ENCODE results near the gene LGI4. TPM values are rescaled to one million over a fixed set of nuclear protein-coding genes. Genes with fewer than 3 reads are reported as not detected.

LGI4 gene
- total RNA-seq, 1 donor from 2014 or later, result 0.10 TPM

- no peaks in the 10 kb centered on the region for H3K4me1 Mint-ChIP-seq (ENCODE audit: unreplicated experiment)
- H3K4me3 Mint-ChIP-seq (ENCODE audit: unreplicated experiment), result no peak overlapping the region
- TF ChIP-seq CTCF (IDR thresholded peaks at IDR 0.05; ENCODE audit: unreplicated experiment), result no peak
- peaks cover 10% of the 10 kb centered on the region for H3K27me3 Mint-ChIP-seq (ENCODE audit: unreplicated experiment)
- H3K27ac Mint-ChIP-seq (ENCODE audit: unreplicated experiment), result no peak overlapping the region
- no peaks in the 10 kb centered on the region for H3K9me3 Mint-ChIP-seq (ENCODE audit: unreplicated experiment)
- DNase-seq (ENCODE audit: low spot score), result no peak
- no peaks in the 10 kb centered on the region for H3K36me3 Mint-ChIP-seq (ENCODE audit: low read depth, unreplicated experiment)
These were observed 39.0 kb downstream of the LGI4 start for GRCh38 chr19:35095667-35096368.

GRCh38 chr19:35094656-35095055 is 40.2 kb downstream of the LGI4 start:
- H3K4me1 Mint-ChIP-seq (ENCODE audit: unreplicated experiment), result no peaks in the 10 kb centered on the region
- DNase-seq (ENCODE audit: low spot score), result no peak
- no peak overlapping the region for H3K4me3 Mint-ChIP-seq (ENCODE audit: unreplicated experiment)
- no peaks in the 10 kb centered on the region for H3K9me3 Mint-ChIP-seq (ENCODE audit: unreplicated experiment)
- peaks cover 9% of the 10 kb centered on the region for H3K27me3 Mint-ChIP-seq (ENCODE audit: unreplicated experiment)
- no peak overlapping the region for H3K27ac Mint-ChIP-seq (ENCODE audit: unreplicated experiment)
- H3K36me3 Mint-ChIP-seq (ENCODE audit: low read depth, unreplicated experiment), result no peaks in the 10 kb centered on the region
- no peak for TF ChIP-seq CTCF (IDR thresholded peaks at IDR 0.05; ENCODE audit: unreplicated experiment)

- no peak for TF ChIP-seq CTCF (IDR thresholded peaks at IDR 0.05; ENCODE audit: unreplicated experiment)
- no peak for DNase-seq (ENCODE audit: low spot score)
- Mint-ChIP-seq H3K4me3 (ENCODE audit: unreplicated experiment) (no peak overlapping the region), H3K36me3 (ENCODE audit: low read depth, unreplicated experiment) (no peaks in the 10 kb centered on the region), H3K4me1 (ENCODE audit: unreplicated experiment) (no peaks in the 10 kb centered on the region), H3K27me3 (ENCODE audit: unreplicated experiment) (peaks cover 9% of the 10 kb centered on the region), H3K27ac (ENCODE audit: unreplicated experiment) (no peak overlapping the region), H3K9me3 (ENCODE audit: unreplicated experiment) (no peaks in the 10 kb centered on the region)
These were observed 40.8 kb downstream of the LGI4 start for GRCh38 chr19:35093941-35094647.

- DNase-seq (ENCODE audit: low spot score), result no peak
- H3K9me3 Mint-ChIP-seq (ENCODE audit: unreplicated experiment), result no peaks in the 10 kb centered on the region
- H3K36me3 Mint-ChIP-seq (ENCODE audit: low read depth, unreplicated experiment), result no peaks in the 10 kb centered on the region
- no peak for TF ChIP-seq CTCF (IDR thresholded peaks at IDR 0.05; ENCODE audit: unreplicated experiment)
- peaks cover 9% of the 10 kb centered on the region for H3K27me3 Mint-ChIP-seq (ENCODE audit: unreplicated experiment)
- H3K4me3 Mint-ChIP-seq (ENCODE audit: unreplicated experiment), result no peak overlapping the region
- H3K4me1 Mint-ChIP-seq (ENCODE audit: unreplicated experiment), result no peaks in the 10 kb centered on the region
- H3K27ac Mint-ChIP-seq (ENCODE audit: unreplicated experiment), result no peak overlapping the region
These were observed 41.4 kb downstream of the LGI4 start for GRCh38 chr19:35093430-35093829.
